GM13977 (cell line): ENCODE data around the gene TVP23B.
"Not testable (repeated sequence)": the region's sequence is repeated elsewhere in the genome, so short reads cannot be mapped to it uniquely, and the experiment has no call there.

ENCODE experiments used
- DNase-seq: peaks from one replicate; pipeline ENCODE4 v3.0.0; 2012; ENCODE audit warnings: low spot score
- in situ Hi-C: fragments of 300-500 bp; cut with MboI; formaldehyde crosslinking; loops from one replicate; pipeline ENCODE4 v1.12.0; 2022; ENCODE audit warnings: low sequenced_read_pairs, low pct_unique_long_range_greater_than_20kb, mixed read lengths, inconsistent platforms; ENCODE audit not compliant: unreplicated experiment

Gene TVP23B

DNA sequence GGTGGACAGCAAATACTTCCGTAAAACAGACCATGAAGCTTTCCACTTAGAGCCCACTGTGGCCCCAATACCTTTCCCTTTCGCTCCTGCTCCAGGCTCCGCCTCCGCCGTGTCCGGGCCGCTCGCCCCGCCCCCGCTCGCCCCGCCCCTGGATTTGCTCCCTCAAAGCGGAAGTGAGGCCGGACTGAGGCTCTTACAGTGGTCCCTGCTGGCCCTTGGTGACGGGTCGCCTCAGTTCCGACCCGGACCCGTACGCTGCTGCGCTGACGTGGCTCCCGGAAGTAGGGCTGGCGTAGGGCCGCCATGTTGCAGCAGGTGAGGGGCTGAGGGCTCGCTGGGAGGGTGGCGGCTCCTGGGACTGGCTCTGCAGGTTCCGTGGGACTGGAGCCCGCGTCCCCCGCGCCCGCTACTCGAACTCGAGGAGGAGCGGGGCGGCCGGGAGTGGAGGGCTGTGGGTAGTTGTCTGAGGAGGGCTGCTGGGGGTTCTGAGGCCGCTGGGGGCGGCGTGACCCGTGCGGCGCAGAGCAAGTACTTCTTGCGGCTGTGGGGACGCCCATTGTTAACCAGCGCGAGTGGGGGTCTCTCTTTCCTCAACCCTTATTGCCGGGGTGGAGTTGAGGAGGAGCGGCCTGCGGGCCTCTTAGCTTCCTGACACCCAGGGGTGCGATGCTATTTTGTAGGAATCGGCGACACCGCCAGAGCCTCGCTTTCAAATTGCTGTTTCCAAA, at the start of gene TVP23B:
TSS of gene TVP23B (plus strand) at position 193 of the 728 bp plus-strand sequence. CDS start at position 304, 111 bp downstream.
- in situ Hi-C loops, result not testable (repeated sequence)
- peak; percentile 80 for DNase-seq

DNA sequence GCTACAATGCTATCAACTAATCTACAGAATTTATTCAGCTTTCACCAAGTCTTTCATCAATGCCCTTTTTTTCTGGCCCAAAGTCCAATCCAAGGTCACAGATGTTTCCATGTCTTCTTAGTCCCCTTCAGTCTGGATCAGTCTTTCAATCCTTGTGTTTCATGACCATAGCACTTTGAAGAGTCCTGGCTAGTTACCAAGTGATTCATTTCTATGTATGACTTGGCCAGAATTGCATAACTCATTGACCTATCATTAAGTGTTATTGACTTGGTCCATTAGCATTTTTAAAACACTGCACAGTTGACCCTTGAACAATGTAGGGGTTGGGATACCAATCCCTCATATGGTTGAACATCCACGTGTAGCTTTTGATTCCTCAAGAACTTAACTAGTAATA, 48.5 kb upstream of the TVP23B start:
- in situ Hi-C loops, DNase-seq: not testable (repeated sequence)

DNA sequence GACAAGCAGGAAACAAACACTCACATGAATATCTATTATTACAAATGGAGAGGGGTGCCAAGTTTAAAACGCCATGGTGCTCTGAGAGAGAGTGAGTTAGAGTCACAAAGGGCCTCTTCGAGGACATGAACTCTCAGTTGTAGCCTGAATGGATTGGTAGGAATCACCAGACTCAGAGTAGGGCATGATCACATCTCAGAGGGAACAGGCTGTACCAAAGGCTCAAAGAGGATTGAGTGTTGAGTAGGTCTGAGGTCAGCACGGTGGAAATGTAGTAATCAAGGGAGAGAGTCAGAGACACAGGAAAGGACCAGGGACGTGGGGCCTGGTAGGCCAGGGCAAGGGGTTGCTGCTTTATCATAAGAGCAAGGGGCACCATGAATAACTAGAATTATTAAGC, 47.6 kb upstream of the TVP23B start:
- in situ Hi-C loops, DNase-seq: not testable (repeated sequence)

DNA sequence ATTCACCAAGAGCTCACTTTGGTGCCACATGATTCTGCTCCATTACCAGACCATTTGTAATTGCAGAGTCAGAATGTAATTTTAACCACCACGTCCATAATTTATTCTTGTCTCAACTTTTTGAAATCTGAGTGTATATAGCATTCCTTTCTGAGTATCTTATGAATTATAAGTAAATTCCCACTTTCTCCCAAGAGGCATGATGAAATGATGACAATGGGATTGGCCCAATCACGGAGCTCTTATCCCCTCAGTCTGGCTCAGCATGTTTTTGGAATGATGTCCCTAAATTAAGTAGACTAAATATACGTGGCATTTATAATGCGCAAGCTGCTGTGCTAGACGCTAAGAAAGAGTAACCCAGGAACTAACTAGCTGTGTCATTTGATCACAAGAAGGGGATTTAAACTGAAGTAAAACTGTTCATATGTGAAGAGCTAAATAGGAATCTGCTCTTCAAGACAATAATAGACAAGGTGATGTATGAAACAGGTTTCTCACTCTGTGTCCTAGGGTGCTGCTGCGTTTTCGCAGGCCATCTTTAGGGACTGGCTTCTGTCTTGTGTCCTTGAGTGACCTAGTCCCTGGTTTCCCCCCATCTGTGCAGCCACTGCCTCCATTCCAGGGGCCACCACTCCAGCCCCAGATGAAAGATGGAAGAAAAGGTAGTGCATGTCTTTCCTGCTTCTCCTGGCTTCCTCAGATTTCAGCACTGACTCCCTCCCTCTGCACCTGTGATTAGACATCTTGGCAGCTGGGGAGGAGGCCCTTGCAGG, 41.2 kb upstream of the TVP23B start:
- in situ Hi-C loops, DNase-seq: not testable (repeated sequence)

DNA sequence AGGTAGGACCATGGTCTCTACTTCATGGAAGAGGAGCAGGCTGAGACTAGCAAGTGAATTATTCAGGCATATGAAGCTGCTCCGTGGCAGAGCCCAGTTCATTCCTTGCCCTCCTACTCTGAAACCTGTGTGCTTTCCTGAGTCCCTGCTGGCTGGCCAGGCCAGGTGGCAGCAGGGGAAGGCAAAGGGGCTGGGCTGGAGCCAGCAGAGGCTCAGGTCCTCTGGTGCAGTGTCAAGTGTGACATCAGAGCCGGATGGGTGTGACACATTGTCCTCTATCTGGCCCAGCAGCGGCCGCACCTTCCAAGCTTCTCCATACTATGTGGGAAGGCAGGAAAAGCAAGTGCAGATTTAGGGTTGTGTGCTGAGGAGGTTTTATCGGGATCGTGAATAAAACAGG, 39.8 kb upstream of the TVP23B start:
- in situ Hi-C loops, DNase-seq: not testable (repeated sequence)

DNA sequence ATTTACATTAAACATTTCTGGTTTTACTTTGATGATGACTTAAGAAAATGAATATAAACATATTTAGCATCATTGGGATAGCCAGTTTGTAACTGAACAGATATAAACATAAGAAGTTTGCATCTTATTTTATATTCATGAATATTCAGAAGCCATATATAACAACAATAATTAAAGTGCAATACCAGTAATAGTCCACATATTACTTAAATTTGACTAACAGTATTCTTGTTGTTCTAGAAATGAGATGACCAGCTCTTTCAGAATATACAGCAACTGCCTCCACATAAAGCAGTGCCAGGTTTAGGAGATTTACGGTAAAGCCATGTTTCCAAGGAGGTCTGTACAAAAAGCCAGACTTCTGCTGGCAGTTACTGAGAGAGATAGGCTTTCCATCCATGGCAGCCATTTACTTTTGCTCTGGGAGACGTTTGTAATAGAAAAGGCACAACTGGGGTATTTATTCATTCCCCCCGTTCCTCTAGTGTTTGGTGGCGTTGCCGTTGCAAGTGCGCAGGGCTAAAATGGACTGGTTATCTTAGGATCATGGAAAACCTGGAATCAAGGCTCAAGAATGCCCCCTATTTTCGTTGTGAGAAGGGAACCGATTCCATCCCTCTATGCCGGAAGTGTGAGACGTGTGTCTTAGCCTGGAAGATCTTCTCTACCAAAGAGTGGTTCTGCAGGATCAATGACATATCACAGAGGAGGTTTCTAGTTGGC, 37.1 kb upstream of the TVP23B start, which contains the start of gene FBXW10:
TSS of gene FBXW10 (plus strand) at position 356 of the 723 bp plus-strand sequence. CDS start at position 547, 191 bp downstream.
- in situ Hi-C loops, result not testable (repeated sequence)

DNA sequence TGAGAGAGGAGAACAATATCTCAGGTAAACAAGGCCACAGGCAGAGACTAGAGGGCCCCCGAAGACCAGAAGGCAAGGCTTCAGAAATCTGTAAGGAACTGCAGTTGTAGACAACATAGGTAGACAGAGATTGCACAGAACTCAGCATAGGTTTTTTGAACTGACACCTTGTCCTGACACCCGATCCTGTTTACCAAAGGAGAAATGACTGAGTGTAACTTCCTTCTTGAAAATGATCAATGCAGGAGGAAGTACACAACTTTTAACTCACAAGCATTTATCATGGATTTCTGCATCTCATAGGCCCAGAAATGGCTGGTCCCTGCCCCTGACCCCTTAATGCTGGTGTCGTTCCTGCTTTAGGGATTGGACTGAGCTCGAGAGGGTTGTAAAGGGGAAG, 36.3 kb upstream of the TVP23B start:
- DNase-seq, in situ Hi-C loops: not testable (repeated sequence)

More for the DNA sequence above, 37.1 kb upstream of the TVP23B start, which contains the start of gene FBXW10:
- DNase-seq, result not testable (repeated sequence)

DNA sequence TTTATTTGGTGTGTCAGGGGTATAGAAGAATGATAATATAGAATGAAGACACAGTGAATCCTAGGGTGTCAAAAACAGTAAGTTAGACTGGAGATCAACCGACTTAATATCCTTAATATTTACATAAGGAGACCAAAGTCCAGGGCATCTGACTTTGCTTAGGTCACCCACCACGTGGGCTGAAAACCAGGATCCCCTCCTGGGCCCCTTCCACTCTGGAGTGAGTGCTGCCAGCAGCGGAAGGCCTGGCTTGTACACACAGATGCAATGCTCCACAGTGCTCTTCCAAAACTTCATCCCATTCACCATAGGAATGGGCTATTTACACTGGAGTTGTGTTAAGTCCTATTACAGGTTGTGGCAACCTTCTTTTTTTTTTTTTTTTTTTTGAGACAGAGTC, 34.4 kb upstream of the TVP23B start:
- in situ Hi-C loops, DNase-seq: not testable (repeated sequence)

DNA sequence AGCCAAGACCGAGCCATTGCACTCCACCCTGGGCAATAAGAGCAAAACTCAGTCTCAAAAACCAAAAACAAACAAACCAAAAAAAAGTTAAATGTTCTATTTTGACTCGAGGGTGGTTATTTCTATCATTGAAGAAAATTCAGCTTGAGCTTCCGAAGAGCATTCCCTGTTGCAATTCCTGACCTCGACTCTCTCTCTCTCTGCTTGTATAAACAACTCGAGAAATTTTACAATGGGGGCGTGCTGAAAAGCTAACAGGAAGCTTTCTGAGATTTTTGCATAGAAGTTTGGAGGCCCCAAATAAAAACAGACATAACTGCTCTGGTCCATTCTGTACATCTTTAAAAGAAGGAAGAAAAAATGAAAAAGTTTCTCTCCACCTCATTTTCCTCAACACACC, 33.5 kb upstream of the TVP23B start:
- in situ Hi-C loops, DNase-seq: not testable (repeated sequence)

DNA sequence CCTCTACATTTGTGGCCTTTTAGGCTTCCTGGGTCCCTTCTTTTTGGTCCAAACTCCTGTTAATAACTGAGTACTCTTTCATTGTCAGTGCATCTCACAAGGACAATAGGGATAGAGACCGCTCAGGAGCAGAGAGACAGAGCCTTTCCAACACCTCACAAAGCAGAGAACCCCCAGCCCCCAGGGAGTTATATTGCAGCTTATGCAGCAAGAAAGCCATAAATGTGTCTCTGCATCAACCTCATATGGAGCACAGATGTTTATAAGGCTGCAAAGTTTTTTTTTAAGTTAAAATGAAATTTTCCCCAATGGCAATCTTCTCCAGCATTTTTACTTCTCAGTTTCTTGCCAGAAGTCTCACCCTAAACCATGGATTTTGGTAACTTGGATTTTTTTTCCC, 30.7 kb upstream of the TVP23B start:
- in situ Hi-C loops, DNase-seq: not testable (repeated sequence)

DNA sequence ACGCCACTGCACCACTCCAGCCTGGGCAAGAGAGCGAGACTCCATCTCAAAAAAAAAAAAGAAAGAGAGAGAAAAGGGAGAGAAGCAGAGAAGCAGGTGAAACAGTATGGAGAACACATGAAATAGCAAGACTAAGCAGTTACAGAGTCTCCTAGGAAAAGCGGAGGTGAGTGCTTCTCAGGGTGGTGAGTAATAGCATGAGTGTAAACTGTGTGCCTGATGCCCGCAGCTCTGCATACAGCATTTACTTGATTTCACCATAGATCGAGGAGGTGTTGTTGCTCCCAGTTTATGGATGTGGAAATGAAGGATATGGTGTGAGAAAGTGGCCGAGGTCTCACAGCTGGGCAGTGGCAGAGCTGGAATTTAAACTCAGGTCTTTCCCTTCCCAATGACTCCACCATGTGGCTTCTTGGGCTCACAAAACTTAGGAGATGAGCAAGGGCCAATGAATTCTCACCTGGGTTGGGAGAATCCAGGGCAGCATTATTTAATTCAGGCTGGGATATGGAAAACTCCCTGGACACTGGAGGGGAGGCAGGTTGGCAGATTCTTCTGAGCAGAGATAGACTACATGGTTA, 27.1 kb upstream of the TVP23B start:
- in situ Hi-C loops, DNase-seq: not testable (repeated sequence)

DNA sequence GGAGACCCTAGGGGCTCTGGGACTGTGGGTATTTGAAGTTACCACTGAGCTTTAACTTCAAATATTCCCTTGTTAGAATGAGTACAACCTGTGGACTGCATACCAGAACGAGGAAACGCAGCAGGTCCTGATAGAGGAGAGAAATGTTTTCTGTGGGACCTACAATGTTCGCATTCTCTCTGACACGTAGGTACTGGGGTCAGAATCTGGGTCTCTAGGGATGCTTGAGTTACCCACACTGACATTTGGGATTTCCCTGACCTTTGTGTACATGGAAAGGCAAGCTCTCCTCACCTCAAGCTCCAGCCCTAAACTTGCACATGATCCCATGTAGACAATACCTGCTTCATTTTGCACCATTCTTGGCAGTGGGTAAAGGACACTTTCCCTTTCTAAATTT, 25.0 kb upstream of the TVP23B start:
- DNase-seq, in situ Hi-C loops: not testable (repeated sequence)

DNA sequence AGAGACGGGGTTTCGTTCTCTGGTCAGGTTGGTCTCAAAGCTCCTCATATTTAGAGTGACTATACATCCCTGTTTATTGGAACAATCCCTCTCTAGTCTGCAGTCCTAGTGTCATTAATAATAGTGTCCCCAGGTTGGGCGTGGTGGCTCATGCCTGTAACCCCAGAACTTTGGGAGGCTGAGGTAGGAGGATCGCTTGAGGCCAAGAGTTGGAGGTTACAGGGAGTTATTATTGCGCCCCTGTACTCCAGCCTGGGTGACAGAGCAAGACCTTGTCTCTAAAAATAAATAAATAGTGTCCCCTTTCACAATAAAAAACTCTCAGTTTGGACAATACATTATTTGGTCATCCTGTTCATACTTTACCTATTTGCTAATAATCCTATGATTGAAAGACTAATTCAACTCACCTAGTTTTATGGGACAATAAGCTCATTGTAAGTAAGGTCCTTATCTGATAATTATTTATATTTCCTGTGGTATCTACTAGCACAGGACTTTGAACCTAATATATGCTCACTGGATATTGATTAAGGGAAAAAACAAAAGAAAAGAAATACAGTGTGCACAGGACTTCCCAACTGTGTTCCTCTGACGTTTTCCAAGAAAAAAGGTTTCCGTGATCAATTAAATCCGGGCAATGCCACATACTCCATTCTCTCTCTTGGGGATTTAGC, 23.5 kb upstream of the TVP23B start:
- not testable (repeated sequence) for DNase-seq

DNA sequence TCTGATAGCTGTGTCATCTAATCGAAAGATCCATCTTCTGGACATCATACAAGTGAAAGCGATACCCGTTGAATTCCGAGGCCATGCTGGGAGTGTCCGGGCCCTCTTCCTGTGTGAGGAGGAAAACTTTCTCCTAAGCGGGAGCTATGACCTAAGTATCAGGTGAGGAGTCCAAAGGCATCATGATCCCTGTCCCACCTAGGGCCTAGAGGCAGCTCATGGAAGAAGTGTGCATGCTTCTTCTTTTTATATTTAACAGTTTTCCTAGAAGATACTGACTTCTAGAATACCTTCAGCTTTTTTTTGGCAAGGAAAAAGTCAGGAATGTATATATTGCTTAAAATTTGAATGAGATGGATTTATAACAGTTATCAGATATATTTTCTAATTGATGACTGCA, 22.6 kb upstream of the TVP23B start:
- in situ Hi-C loops, DNase-seq: not testable (repeated sequence)

More for the DNA sequence above, 23.5 kb upstream of the TVP23B start:
- in situ Hi-C loops, result not testable (repeated sequence)

DNA sequence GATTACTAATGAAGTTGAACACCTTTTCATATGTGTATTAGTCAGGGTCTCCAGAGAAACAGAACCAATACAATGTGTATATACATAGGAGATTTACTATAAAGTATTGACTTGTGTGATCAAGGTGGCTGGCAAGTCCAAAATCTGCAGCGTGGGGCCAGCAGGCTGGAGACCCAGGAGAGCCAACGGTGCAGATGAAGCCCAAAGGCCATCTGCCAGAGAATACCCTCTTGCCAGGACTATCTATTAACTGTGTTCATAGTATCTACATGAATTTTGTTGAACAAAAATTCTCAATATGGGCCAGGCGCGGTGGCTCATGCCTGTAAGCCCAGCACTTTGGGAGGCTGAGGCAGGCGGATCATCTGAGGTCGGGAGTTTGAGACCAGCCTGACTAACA, 20.8 kb upstream of the TVP23B start:
- DNase-seq, in situ Hi-C loops: not testable (repeated sequence)

DNA sequence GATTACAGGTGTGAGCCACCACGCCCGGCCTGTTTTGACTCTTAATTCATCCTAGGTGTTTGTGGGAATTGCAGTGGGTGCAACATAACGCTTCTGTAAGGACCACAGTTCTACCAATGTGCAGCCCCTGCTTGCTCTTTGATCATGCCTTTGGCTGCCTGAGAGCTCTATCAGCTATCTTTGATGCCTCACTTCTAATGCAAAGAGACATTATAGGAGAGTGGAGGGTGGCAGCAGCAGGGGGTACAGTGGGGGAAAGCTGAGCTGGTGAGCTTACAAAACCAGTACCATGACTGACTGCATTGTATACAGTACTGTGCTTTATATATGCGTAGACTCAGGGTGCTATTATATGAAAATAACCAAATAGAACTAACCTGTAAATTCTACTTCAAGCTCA, 10.4 kb upstream of the TVP23B start:
- DNase-seq, in situ Hi-C loops: not testable (repeated sequence)

DNA sequence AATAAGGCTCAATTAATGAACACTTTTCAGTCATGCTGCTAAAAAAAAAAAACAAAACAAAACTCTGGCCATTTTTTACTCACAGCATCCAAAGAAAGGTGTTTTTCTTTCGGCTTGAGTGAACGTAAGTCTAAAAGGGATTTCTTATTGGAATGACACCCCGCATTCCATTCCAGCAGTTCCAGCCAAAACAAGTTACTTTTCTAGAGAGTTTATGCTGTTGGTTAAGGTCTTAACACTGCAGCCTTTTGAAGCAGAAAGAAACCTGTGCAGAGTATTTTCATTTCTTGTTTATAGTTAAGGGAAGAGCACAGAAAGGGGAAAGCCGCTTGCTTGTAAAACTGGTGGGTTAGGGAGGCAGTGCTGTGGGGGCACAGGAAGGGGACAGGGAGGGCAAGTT, 9.9 kb upstream of the TVP23B start:
- DNase-seq, in situ Hi-C loops: not testable (repeated sequence)
